G401.6 (cell line): ENCODE data around the gene DPH6.
"Not testable (repeated sequence)": the region's sequence is repeated elsewhere in the genome, so short reads cannot be mapped to it uniquely, and the experiment has no call there.

ENCODE experiments used
- FAIRE-seq: peaks from 2 replicates; lab custom pipeline; 2012; peaks lifted over from hg19 to GRCh38; lab: Jason Lieb, UNC

The DPH6 gene

GRCh38 chr15:35329521-35329961, 216.4 kb downstream of the DPH6 start:
- FAIRE-seq: no peak

- not testable (repeated sequence) for FAIRE-seq
These were observed 217.1 kb downstream of the DPH6 start for GRCh38 chr15:35328836-35329235.

- FAIRE-seq: no peak
These were observed 218.2 kb downstream of the DPH6 start for GRCh38 chr15:35327789-35328188.

- no peak for FAIRE-seq
These were observed 220.5 kb downstream of the DPH6 start for GRCh38 chr15:35325374-35325941.

- no peak for FAIRE-seq
These were observed 222.8 kb downstream of the DPH6 start for GRCh38 chr15:35323141-35323540.

GRCh38 chr15:35321926-35322325, 224.0 kb downstream of the DPH6 start:
- FAIRE-seq: peak; percentile 100

GRCh38 chr15:35320911-35321310, 225.1 kb downstream of the DPH6 start:
- no peak for FAIRE-seq
